OCI-LY3 (cell line): ENCODE results near the gene ACTR1A.

Experiments
- CTCF ChIP-seq: fragments of 200-600, 300-600 bp; sonication (generic); IDR thresholded peaks from 2 replicates; pipeline ENCODE4 v1.5.1; 2014; ENCODE audit warnings: antibody characterized with exemption, low read length, low read depth
- EZH2phosphoT487 ChIP-seq: fragments of 200-600 bp; shearing (Covaris generic); IDR thresholded peaks from 2 replicates; pipeline ENCODE4 v1.6.1; 2018; ENCODE audit warnings: antibody characterized with exemption, mixed run types, low read depth

- TF ChIP-seq CTCF (no peak), EZH2phosphoT487 (no peak)
Measured at GRCh38 chr10:102451105-102451969, 51.2 kb downstream of the ACTR1A start, which contains the start of gene C10orf95.
